ENCODE results near the gene PARS2.

Gene PARS2

DNA sequence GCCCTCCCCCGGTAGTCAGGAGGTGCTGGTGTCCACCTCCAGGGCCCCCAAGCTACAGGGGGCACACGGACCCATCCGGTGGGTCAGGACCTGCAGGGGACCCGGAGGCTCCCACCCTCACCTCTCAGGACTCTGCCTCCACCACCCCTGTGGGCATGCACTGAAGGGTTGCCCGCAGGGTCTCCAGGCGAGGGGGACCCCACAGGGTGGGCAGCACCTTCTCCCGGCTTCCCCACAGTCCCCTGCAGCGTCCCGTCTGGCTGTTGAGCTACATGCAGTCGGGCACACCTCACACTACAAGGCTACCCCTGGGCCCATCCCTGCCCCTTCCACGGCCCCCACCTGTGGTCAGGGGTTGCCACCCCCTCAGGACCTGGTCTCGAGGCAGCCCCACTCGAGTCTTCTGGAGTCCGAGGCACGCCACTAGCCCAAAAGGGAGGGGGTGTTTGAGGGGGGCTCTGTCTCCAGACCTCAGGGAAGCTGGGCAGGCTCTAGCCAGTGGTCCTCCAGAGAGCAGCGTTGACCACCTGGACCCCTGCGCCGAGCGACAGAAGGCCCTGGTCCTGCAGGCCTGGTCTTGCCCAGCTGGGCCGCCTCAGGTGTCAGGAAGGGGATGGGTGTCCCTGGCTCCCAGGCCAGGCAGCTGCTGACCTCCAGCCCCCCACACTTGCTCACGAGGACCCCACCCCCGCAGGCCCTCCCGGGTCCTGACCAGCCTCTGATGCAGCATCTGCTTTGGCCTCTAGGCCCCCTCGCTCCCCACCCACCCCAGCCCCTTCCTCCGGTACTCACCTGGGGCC lies 9.6 kb downstream of the PARS2 start:
- TF ChIP-seq, protein P1, sequence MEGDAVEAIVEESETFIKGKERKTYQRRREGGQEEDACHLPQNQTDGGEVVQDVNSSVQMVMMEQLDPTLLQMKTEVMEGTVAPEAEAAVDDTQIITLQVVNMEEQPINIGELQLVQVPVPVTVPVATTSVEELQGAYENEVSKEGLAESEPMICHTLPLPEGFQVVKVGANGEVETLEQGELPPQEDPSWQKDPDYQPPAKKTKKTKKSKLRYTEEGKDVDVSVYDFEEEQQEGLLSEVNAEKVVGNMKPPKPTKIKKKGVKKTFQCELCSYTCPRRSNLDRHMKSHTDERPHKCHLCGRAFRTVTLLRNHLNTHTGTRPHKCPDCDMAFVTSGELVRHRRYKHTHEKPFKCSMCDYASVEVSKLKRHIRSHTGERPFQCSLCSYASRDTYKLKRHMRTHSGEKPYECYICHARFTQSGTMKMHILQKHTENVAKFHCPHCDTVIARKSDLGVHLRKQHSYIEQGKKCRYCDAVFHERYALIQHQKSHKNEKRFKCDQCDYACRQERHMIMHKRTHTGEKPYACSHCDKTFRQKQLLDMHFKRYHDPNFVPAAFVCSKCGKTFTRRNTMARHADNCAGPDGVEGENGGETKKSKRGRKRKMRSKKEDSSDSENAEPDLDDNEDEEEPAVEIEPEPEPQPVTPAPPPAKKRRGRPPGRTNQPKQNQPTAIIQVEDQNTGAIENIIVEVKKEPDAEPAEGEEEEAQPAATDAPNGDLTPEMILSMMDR (IDR thresholded peaks at IDR 0.05; ENCODE audit: borderline replicate concordance, insufficient read depth, low read depth, low read length) = no peak
- H3K4me3 ChIP-seq (ENCODE audit: low read depth, low read length) = no peak overlapping the region

DNA sequence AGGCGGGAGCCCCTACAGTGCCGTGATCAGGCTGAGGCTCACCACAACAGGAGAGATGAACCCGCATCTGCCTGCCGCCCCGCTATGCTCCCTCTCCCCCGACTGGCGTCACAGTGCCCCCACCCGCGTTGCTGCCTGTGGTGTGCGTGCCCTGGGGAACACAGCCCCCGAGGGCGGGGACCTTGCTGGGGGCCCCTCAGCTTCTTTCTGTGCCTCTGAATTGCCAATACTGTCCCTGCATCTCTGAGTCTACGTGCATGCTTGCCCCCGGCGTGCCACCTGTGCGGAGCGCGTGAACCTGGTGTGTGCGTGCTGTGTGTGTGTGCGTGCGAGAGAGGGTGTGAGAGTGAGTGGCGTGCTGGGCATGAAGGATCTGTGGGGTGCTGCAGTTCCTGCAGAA lies 10.3 kb downstream of the PARS2 start:
- no peak overlapping the region for H3K4me3 ChIP-seq (ENCODE audit: low read depth, low read length)
- TF ChIP-seq, protein P1 (IDR thresholded peaks at IDR 0.05; ENCODE audit: borderline replicate concordance, insufficient read depth, low read depth, low read length) = no peak

DNA sequence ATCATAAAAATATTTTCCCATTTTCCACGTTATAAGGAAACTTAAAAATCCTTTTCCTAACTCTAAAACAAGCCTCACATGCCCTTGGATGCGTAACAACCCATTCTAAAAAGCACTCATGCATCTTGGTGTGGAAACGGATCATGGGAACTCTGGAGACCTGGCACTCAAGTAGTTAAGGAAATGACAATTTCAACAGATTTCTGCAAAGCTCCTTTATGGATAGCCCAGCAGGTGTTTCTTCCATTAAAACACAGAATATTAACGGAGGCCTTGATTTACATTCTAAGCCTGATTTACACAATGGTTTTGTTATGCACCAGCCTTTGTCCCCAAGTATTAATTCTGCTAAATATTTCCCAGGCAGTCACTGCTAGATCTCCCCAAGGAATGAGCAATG lies 12.9 kb downstream of the PARS2 start:
- H3K4me3 ChIP-seq (ENCODE audit: low read depth, low read length) = no peak overlapping the region
- TF ChIP-seq, protein P1 (IDR thresholded peaks at IDR 0.05; ENCODE audit: borderline replicate concordance, insufficient read depth, low read depth, low read length) = no peak

DNA sequence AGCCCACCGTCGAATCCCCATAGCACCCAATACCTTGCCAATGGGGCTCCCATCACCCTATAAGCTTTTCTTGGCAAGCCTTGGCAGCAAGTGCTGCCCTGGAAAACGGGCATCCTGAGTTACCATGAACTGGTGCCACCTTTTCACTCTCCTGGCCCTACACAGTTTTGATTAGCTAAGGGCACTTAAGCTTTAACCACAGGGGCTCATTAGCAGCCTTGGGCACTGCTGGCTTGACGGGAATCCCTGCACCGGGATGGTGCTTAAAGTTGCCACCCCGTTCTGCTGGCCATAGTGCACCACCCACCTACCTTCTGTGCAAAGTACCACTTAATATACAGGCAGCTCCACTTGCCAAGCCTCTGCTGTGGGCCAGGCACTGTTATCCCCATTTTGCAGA lies 13.7 kb downstream of the PARS2 start:
- H3K4me3 ChIP-seq (ENCODE audit: low read depth, low read length) = no peak overlapping the region
- TF ChIP-seq, protein P1 (IDR thresholded peaks at IDR 0.05; ENCODE audit: borderline replicate concordance, insufficient read depth, low read depth, low read length) = no peak

GRCh38 chr1:54748094-54748835 lies 16.1 kb downstream of the PARS2 start:
- H3K4me3 ChIP-seq (ENCODE audit: low read depth, low read length) = no peak overlapping the region

DNA sequence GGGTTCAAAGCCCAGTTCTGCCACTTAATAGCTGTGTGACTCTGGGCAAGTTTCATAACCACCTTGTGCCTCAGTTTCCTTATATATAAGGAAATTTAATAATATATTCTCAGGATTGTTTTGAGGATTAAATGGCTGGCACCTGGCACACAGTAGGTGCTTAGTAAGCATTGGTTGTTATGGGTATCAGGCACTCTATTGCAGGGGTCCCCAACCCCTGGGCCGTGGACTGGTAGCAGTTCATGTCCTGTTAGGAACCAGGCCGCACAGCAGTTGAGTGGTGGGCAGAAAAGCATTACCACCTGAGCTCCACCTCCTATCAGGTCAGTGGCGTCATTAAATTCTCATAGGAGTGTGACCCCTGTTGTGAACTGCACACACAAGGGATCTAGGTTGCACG lies 18.5 kb downstream of the PARS2 start:
- no peak overlapping the region for H3K4me3 ChIP-seq (ENCODE audit: low read depth, low read length)
- TF ChIP-seq, protein P1 (IDR thresholded peaks at IDR 0.05; ENCODE audit: borderline replicate concordance, insufficient read depth, low read depth, low read length) = no peak

More at GRCh38 chr1:54748094-54748835, 16.1 kb downstream of the PARS2 start:
- TF ChIP-seq, protein P1 (IDR thresholded peaks at IDR 0.05; ENCODE audit: borderline replicate concordance, insufficient read depth, low read depth, low read length) = no peak

All from GM12875 (cell line).